Epithelial cell of umbilical artery (primary cell): ENCODE data around the gene SLC8A3. TPM values are rescaled to one million over a fixed set of nuclear protein-coding genes. Genes with fewer than 3 reads are reported as not detected.

Experiments used
- total RNA-seq: library from RNA; depleted of rRNA; stranded (reverse); fragments of >200 nt; gene quantifications from 2 replicates; pipeline ENCODE4 v1.2.3, GENCODE V29; 2014

Gene SLC8A3
- under 0.01 and 0.15 TPM in 2 replicates for total RNA-seq

GRCh38 chr14:70188659-70189455, at the start of gene SLC8A3:
Gene SLC8A3 (minus strand): TSS chr14:70188951. CDS start chr14:70168422, 20,529 bp downstream.

Other genes with a start within 250 kb of the SLC8A3 start
- gene COX16, start 170.7 kb upstream of the SLC8A3 start, total RNA-seq: 71.5 and 79.2 TPM in 2 replicates
- 17.9 and 25.1 TPM in 2 replicates for gene SYNJ2BP, start 228.1 kb upstream of the SLC8A3 start, total RNA-seq